GM19397 (cell line): Measurements from ENCODE around the gene MYOG.

Source experiments
- ATAC-seq: cut with Tn5 transposase; IDR thresholded peaks from one replicate; pipeline ENCODE4 v1.9.1; 2021; ENCODE audit warnings: mild to moderate bottlenecking, moderate library complexity; ENCODE audit not compliant: unreplicated experiment

MYOG gene

DNA sequence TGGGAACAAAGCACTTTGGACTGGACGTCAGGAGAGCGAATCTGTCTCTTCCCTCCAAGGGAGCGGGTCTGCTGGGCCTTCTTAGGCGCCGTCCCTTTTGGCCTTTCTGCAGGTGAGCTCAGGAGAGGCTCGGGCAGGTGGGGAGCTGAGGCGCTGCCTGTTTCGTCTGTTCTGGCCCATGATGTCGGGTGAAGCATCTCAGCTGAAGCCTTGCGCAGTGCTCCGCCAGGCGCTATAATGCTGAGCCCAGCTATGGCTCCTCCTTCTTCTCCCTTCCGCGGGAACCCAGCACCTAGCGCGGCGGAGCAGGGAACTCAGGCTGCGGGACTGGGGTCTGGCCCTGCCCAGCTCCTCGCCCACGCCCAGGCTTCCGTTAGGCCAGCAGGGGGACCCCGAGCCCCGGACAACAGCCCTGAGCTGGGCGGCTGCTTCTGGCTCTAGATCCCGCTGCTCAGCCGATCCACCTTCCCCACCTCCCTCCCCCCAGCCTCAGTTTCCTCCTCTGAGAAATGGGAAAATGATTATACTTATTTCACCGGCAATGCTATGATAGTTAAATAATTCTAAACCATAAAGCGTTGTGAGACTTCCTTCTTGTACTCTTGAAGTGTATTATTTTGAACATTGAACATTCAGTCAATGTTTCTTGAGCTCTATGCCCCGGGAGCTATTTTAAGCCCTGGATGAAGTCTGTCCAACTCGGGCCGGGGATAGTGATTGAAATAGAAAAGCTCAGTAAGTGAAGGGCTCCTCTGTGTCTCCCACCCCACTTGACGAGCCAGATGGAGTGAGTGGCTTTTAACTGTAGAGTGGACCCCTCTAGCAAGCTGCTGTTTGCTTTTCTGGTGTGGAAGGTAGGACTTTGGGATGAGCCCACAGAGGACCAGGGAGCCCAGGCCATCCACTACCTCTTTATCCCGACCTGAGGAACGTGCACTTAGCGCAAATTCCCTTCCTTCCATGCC lies 32.1 kb upstream of the MYOG start:
- ATAC-seq, result no peak

DNA sequence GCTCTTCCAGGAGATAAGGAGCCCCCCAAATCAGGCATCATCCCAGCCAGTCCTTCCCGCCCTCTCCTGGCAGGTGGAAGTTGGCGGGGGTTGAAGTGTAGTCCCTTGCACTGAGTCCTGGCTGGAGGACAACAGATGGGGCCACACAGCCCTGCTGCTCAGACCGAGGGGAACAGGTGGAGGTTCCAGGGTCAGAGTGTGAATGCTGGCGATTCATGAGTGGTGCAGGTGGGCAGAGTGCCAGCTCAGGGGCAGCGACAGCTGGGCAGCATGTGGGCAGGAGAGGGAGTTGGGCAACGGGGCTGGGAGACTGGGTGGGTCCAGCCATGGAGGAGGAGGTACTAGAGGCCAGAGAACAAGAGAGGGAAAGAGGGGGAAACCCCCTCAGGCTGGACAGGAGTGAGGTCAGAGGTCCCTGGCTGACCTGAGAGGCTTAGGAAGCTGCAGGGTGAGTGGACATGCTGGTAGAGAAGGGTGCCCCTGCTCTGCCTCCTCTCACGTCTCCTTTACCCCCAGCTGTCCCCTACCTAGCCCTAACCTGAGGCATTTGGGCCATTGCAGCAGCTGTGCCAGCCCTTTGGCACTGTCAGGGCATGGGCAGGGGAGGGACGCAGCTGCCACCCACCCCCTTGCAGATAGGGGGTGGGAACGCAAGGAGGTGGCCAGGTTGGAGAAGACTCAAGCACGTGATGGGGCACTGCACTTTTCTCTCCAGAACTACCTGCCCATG lies 30.4 kb upstream of the MYOG start:
- no peak for ATAC-seq

DNA sequence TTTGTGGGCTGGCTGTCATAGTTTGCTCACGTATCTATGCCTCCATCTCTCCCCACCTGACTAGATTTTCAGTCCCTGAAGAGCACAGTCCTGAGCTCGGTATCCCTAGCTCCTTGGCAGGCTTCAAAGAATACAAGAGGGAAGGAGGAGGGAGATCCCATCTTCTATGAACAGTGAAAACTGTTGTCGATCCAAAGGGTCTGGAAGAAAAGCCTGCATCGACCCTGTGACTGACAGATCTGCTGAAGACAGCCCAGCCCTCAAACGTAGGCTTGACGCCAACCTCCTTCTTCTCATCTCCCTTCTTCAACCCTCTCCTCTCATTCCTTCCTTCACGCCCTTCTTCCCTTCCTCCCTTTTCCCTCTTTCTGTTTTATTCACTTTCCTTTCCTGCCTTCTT lies 28.4 kb upstream of the MYOG start:
- ATAC-seq, result no peak

DNA sequence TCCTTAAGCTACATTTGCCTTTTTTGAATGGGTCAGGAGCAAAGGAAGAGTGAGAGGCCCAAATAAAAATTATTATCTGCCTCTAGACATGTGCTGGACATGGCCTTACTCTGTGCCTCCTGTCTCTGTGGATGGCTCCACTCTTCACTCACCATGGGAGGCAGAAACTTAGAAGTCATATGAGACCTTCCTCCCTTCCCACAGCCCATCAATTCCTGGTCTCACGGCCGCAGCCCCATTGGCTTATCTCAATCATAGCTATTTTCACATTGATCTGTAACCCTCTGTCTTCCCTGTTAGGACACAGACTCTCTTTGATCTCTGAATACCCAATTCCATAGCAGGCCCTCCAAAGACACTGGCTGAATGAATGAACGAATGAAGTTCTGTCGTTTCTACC lies 27.5 kb upstream of the MYOG start:
- no peak for ATAC-seq

DNA sequence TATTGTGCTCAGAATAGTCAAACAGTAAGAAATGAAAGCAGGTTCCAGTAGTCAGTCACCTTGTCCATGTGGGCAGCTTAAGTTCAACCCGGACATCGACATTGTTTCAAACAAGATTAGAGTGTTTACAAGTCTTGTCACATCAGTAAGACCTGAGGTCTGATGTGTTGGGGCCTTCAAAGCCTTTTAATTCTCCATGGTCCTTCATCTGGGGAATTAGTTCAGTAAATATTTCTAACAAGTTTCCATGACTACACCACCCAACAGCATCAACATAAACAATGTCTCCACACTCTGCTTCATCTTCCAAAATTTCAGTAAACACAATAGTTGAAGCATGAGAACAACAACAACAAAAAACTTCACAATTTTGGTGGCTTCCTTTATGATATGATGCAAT lies 26.7 kb upstream of the MYOG start:
- no peak for ATAC-seq

DNA sequence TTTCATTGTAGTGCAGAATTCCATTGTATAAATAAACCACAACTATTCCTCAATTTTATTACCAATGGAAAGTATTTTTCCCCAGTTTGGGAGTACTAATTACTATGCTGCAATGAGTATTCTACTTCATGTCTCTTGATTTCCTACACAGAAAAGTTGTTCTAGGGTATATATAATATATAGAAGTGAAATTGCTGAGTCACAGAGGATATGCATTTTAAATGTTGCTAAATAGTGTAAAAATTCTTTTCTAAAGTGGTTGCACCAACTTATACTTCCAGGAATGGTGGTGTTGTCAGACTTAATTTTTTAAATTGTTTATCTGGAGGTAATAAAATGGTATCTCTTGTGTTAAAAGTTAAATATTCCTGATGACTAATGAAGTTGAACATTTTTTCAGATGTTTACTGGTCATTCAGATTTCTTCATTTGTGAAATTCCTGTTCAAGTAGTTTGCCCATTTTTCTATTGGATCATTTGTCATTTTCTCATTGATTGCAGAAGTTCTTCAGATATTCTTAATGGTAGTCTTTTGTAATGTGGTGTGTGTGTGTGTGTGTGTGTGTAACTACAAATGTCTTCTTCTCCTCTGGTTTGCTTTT lies 19.1 kb upstream of the MYOG start:
- ATAC-seq, result no peak

DNA sequence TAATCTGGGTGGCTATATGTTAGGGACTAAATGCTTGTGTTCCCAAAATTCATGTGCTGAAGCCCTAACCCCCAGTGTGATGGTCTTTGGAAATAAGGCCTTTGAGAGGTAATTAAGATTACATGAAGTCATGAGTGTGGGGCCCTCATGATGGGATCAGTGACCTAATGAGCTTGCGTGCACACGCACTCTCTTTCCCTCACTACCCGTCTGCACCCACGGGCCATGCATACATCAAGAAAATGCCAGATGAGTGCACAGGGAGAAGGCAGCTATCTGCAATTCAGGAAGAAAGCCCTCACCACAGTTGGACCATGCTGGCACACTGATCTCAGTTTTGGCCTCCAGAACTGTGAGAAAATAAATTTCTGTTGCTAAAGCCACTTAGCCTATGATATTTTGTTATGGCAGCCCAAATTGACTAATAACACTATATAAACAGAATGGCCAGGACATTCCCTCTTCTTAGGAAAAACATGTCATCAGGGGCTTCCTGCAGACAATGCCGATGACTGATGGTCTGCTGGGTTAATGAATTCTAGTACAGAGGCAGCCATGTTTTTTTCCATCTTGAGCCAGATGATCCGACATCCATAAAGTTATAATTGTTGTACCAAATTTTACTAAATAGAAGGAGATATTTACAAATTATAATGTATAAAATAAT lies 18.1 kb upstream of the MYOG start:
- ATAC-seq, result no peak

DNA sequence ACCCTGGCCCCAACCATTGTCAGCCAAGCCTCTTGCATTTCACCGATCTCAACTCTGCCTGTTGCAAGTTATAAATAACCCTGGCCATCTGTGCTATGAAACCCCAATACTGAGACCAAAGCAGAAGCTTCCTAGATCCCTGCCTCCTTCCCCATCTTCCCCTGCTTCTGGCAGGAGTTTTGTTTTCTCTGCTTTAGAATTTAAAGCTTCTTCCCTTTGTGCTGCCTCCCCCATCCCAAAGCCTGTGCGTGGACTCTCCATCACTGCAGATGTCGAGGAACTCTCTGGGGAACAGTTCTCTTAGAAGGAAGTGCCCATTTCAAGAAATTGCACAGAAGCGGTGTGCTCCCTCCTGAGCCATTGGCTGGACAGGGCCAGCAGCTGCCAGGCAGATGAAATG lies 17.4 kb upstream of the MYOG start:
- ATAC-seq, result no peak

DNA sequence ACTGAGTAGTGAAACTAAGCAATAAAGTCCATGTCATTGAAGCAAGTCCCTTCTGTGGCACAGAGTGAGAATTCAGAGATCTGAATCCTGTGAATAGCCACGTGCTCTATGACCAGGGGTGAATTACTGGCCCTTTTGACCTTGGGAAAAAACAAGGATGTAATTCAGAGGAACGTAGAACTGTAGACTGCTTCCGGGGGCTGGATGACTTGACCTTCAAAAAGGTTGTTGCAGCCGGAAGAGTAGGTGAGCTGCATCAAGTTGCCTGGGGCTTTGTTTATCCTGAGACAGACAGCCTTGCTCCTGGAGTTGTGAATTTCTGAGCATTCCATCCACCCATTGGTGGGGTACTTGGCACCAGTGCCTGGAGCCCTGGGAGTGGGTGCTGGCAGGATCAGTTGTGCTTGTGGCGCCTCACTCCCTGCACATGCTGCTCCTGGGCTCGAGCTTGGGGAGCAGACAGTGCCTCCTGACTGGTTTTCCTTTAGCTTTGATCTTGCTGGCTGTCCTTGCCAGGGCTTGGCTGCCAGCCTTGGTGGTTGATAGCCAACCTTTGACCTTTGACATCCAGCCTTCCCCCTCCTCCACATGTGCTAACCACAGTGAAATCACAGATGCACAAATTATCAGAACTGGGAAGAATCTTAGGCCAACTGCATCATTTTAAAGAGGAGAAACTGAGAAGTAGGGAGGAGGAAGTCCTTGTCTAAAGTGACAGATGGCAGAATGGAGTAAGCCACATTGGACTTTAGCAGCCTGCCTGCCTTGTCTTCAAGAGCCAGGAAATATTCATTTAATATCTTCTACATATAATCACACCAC lies 16.2 kb upstream of the MYOG start:
- ATAC-seq, result no peak

DNA sequence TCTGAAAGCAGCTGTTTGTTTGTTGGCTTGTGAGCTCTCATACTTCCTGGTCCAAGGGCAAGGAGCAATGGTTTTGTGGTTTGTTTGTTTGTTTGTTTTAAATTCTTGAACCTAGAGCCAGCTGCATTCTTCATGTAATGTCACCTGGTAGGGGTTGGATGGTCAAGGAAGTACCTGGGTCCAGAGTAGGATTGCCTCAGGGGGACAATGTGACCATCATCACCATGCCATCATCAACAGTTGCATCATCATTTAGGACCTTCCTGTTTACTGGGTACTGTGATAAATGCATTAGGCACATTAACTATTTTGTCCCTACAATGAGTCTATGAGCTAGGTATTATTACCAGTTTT lies 14.7 kb upstream of the MYOG start:
- no peak for ATAC-seq

DNA sequence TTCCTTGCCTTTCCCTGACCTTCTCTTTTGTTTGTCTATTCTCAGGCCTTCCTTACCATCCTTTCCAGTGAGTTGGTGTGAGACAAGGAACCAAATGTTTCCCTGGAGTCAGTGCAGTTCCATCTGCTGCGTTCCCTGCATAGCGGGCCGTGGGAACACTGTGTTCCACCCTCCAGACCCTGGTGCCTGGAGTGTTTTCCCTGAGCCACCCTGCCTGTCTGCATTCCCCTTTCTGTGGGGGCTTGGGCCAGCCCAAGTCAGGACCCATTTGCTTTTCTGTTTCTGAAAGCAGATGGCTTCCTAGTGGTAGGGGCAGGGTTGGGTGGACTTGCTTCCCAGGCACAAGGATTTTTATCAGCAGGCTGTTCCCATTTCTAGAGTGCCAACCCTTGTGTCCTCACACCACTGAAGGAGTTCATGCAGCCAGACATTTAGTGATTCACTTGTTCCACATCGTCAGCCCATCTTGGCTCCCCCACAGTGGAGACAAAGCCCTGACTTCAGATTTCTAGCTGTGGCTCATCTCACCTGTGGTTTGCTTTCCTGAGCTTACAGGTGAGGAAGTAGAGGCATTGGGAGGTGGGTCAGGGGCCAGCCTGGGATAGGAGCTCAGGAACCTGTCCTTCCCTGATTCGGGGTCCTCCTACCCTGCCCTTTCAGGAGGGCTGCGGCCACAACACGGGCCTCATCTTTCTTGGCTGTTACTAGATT lies 14.1 kb upstream of the MYOG start:
- no peak for ATAC-seq

DNA sequence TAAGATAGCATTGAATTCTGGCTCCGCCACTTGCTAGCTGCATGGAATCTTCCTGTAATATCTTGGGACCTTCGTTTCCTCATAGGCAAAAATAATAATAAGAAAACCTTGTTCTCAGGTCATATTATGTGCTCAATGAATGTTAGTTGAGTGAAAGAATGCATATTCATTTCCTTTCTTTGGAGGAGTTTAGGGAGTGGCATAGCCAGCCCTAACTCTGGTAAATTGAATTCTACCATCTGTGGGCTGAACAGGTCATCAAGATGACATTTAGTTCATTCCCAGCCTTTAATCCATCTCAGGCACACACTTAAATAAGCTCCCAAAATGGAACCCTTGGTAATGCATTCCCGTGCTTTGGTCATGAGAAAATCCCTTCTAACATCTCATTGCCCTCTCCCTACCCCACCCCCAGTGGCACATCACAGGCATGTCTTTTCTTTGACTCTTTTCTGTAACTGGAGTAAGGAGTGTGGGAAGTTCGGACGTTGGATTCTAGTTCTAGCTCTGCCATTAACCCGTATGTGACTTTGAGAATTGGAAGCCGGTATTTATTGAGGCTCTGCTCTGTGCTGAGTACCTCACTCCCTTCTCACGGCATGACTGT lies 13.2 kb upstream of the MYOG start:
- ATAC-seq, result no peak

DNA sequence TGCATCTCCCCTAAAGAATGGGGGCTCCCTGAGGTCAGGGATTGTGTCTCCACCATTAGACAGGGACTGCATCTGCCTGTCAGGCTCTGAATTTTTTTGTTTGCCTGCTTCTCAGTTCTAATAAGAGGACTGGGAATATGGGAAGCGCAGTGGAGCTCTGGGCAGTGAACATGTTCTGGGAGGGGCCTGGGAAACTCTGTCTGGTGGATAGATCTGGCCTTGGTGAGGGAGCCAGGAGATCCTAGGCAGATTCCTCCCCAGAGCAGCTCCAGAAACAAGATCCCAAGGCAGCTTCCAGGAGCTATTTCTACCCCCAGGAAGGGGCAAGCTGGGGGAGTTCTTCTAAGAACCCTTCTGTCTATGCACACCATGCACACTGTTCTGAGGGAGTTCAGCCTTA lies 12.6 kb upstream of the MYOG start:
- ATAC-seq, result no peak

DNA sequence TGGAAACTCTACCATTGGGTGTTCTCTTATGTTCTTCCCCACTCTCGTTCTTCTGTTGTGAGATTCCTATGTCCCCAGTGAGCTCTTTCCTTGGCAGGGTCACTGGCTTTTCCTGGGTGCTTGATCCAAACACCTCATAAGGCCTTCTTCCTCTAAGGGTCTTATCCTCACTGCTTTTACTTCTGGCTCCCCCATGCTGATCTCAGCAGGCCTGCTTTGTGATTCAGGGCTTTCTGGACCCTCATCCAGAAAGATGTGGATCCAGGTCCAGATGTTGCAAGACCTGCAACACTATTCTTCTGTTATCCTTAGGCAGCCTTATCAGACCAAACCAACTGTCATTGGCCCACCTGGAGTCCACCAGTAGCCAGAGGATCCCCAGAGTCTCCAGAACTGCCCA lies 11.2 kb upstream of the MYOG start:
- ATAC-seq, result no peak

DNA sequence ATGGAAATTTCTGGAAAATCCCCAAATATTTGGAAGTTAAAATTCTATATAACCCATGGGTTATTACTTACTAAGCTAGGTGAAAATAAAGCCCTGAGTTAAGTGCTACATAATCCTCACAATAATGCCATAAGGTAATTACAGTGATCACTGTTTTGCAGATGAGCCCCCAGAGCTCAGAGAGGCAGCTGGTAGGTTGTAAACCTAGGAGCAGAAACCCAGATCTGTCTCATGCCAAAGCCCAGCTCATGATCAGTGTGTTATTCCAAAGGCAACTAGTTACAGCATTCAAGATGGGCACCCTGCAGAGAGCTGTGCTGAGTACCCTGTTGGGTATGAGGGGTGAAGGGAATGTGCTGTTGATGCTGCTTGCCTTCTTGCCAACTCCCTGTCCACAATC lies 10.8 kb upstream of the MYOG start:
- no peak for ATAC-seq

DNA sequence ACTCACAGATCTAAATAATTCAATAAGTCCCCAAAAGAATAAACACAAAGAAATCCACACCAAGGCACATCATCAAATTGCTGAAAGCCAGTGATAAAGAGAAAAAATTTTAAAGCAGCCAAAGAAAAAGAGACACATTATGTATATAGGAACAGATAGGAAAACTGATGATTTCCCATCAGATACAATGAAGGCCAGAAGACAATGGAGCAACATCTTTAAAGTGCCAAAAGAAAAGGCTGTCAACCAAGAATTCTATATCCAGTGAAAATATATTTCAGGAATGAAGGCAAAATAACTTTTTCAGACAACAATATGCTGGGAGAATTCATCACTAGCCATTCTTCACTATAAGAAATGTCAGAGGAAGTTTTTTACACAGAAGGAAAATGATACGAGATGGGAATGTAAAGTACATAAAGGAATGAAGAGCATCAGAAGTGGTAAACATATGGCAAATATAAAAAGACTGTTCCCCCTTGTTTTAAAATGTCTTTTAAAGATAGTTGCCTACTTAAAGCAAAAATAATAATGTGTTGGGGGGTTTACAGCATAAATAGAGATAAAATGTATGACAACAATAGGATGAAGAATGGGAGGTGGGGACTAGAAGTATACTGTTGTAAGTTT lies 9.4 kb upstream of the MYOG start:
- ATAC-seq, result no peak

DNA sequence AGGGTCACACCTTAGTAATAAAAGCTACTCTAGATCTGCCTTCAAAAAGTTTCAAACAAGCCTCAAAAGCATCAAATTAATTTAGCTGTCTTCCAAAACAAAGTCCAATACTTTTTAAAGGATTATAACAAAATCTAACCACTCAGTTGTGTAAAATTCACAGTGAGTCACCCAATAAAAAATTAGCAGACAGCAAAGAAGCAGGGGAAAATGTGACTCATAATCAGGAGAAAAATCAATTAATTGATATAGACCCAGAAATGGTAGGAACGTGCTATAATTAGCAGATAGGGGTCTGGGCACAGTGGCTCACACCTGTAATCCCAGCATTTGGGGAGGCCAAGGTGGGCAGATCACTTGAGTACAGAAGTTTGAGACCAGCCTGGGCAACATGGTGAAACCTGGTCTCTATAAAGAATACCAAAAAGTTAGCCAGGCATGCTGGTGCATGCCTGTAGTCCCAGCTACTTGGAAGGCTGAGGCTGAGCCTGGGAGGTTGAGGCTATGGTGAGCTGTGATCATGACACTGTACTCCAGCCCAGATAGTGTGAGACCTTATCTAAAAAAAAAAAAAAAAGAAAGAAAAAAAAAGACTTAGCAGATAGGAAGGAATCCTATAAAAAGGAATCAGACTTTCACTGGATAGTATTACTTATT lies 8.1 kb upstream of the MYOG start:
- no peak for ATAC-seq

DNA sequence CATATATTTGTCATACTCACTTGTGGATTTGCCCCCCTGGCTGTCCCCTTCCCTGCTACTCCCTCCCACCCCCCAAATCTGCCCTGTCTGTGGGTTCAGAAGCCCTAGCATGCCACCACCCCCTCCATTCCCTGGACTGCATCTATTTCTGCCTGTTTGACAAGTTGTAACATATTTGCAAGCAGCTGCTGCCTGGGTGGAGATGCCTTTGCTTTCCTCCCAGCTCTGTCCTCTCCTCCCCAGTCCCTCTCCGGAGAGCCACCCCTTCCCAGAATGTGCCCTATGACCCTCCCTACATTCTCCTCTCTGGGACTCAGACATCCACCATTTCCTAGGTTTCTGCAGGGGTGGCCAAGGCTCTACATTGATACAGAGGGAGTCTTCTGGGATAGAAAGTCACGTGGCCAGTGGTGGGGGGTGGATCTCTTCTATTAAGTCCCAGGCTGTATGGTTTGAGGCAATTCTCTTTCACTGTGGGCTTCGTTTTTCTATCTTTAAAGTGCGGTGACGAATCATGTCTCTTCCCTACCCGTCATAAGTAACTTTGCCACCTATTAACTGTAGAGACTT lies 6.0 kb upstream of the MYOG start:
- ATAC-seq, result no peak
